ENCODE measurements around the gene RYR3.

RYR3 gene

DNA sequence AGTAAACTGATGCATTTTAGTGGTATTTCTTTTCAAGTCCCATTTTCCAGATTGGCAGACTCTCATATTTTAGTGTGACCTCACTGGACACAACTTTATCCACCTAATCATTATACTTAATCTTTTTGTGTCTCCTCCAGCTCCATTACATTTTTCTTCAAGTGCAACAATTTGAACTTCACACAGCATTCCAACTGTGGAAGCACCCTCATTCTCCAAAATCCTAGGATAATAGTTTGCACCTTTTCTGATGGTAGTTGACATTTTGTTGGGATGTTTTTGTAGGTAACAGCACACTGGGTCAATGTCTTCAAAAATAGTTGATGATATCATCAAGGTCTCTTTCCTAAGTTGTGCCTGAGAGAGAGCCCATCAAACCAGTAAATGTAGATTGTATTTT is 123.1 kb downstream of the RYR3 start:
- Histone ChIP-seq H3K27me3 (no peaks in the 10 kb centered on the region), H3K4me3 (ENCODE audit: low read depth, low read length) (no peak overlapping the region), H3K9me3 (no peaks in the 10 kb centered on the region), H3K36me3 (no peaks in the 10 kb centered on the region), H3K4me1 (no peaks in the 10 kb centered on the region)
- no peak for TF ChIP-seq CTCF (IDR thresholded peaks at IDR 0.05; ENCODE audit: low read depth, low read length)
- DNase-seq: no peak

- H3K36me3 ChIP-seq: no peaks in the 10 kb centered on the region
- H3K27me3 ChIP-seq: no peaks in the 10 kb centered on the region
- H3K4me1 ChIP-seq: no peaks in the 10 kb centered on the region
- DNase-seq: no peak
- no peaks in the 10 kb centered on the region for H3K9me3 ChIP-seq
- H3K4me3 ChIP-seq (ENCODE audit: low read depth, low read length): no peak overlapping the region
- no peak for TF ChIP-seq CTCF (IDR thresholded peaks at IDR 0.05; ENCODE audit: low read depth, low read length)
Measured at GRCh38 chr15:33438396-33438795, 127.6 kb downstream of the RYR3 start.

GRCh38 chr15:33440900-33441299 is 130.1 kb downstream of the RYR3 start:
- H3K9me3 ChIP-seq: no peaks in the 10 kb centered on the region
- no peak overlapping the region for H3K4me3 ChIP-seq (ENCODE audit: low read depth, low read length)
- no peak for DNase-seq
- no peaks in the 10 kb centered on the region for H3K36me3 ChIP-seq
- no peaks in the 10 kb centered on the region for H3K4me1 ChIP-seq
- TF ChIP-seq CTCF (IDR thresholded peaks at IDR 0.05; ENCODE audit: low read depth, low read length): no peak
- H3K27me3 ChIP-seq: no peaks in the 10 kb centered on the region

- H3K9me3 ChIP-seq: no peaks in the 10 kb centered on the region
- DNase-seq: no peak
- H3K4me1 ChIP-seq: no peaks in the 10 kb centered on the region
- TF ChIP-seq CTCF (IDR thresholded peaks at IDR 0.05; ENCODE audit: low read depth, low read length): no peak
- no peak overlapping the region for H3K4me3 ChIP-seq (ENCODE audit: low read depth, low read length)
- H3K27me3 ChIP-seq: no peaks in the 10 kb centered on the region
- no peaks in the 10 kb centered on the region for H3K36me3 ChIP-seq
Measured at GRCh38 chr15:33442449-33442848, 131.7 kb downstream of the RYR3 start.

DNA sequence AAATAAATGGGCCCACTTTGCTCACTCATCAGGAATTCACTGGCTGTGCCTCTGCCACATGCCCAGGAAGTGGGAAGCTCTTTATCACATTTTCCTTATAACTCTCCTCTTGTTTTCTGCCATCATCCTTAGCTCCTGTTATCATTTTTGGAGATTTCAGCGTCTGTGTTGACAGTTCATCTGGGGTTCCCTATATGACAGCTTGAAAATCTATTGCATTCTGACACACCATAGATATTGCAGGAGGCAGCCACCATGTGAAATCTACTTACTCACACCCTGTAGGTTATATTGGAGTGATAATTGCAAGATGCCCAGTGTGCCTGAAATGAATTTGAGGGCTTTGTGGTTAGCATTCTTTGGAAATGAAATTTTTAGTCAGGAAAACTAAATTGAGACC is 132.9 kb downstream of the RYR3 start:
- no peak for TF ChIP-seq CTCF (IDR thresholded peaks at IDR 0.05; ENCODE audit: low read depth, low read length)
- H3K36me3 ChIP-seq: no peaks in the 10 kb centered on the region
- H3K27me3 ChIP-seq: no peaks in the 10 kb centered on the region
- no peaks in the 10 kb centered on the region for H3K9me3 ChIP-seq
- no peak for DNase-seq
- no peaks in the 10 kb centered on the region for H3K4me1 ChIP-seq
- H3K4me3 ChIP-seq (ENCODE audit: low read depth, low read length): no peak overlapping the region

- Histone ChIP-seq H3K9me3 (no peaks in the 10 kb centered on the region), H3K4me1 (no peaks in the 10 kb centered on the region), H3K27me3 (no peaks in the 10 kb centered on the region), H3K4me3 (ENCODE audit: low read depth, low read length) (no peak overlapping the region), H3K36me3 (no peaks in the 10 kb centered on the region)
- no peak for DNase-seq
- TF ChIP-seq CTCF (IDR thresholded peaks at IDR 0.05; ENCODE audit: low read depth, low read length): no peak
Measured at GRCh38 chr15:33445984-33446383, 135.2 kb downstream of the RYR3 start.
